Fibroblast of gingiva (primary cell): ENCODE measurements around the gene NODAL.
A peak's percentile ranks its signal among the peaks of the same experiment; 100 is the strongest.

Experiments used
- DNase-seq: peaks from one replicate; pipeline ENCODE4 v3.0.0-alpha.2; 2011; ENCODE audit warnings: low read depth

NODAL gene

GRCh38 chr10:70462349-70462984 lies 21.0 kb upstream of the NODAL start:
- DNase-seq: no peak

- DNase-seq: peak; percentile 30
Measured at GRCh38 chr10:70461397-70462348, 20.2 kb upstream of the NODAL start.

- DNase-seq: no peak
Measured at GRCh38 chr10:70459774-70460490, 18.5 kb upstream of the NODAL start.

GRCh38 chr10:70459061-70459773 lies 17.7 kb upstream of the NODAL start:
- DNase-seq: no peak

- peak; percentile 58 for DNase-seq
Measured at GRCh38 chr10:70458329-70459060, 17.0 kb upstream of the NODAL start.

- no peak for DNase-seq
Measured at GRCh38 chr10:70457759-70458305, 16.4 kb upstream of the NODAL start.

- no peak for DNase-seq
Measured at GRCh38 chr10:70456164-70456563, 14.7 kb upstream of the NODAL start.

- no peak for DNase-seq
Measured at GRCh38 chr10:70455213-70455630, 13.7 kb upstream of the NODAL start.

- DNase-seq: no peak
Measured at GRCh38 chr10:70448236-70448635, 6.8 kb upstream of the NODAL start.

- no peak for DNase-seq
Measured at GRCh38 chr10:70445718-70446657, 4.5 kb upstream of the NODAL start.

- no peak for DNase-seq
Measured at GRCh38 chr10:70444744-70445143, 3.3 kb upstream of the NODAL start.

- DNase-seq: no peak
Measured at GRCh38 chr10:70442332-70442988, 979 bp upstream of the NODAL start.

- DNase-seq: no peak
Measured at GRCh38 chr10:70441895-70442309, 421 bp upstream of the NODAL start.

- DNase-seq: no peak
Measured at GRCh38 chr10:70440296-70441160, 953 bp downstream of the NODAL start.

GRCh38 chr10:70437721-70438120 lies 3.8 kb downstream of the NODAL start:
- DNase-seq: no peak

GRCh38 chr10:70435241-70436085 lies 6.0 kb downstream of the NODAL start:
- DNase-seq: no peak

- peak; percentile 72 for DNase-seq
Measured at GRCh38 chr10:70433581-70434280, 7.8 kb downstream of the NODAL start.
